ENCODE results near the gene SLC5A10. TPM values are rescaled to one million over a fixed set of nuclear protein-coding genes. Genes with fewer than 3 reads are reported as not detected.

Gene SLC5A10
- total RNA-seq, 1 experiment from 2014 or later, result not detected

GRCh38 chr17:18910881-18911280 lies 41.1 kb upstream of the SLC5A10 start:
- Histone ChIP-seq H3K4me1 (ENCODE audit: control insufficient read depth, insufficient read depth, low read length) (no peaks in the 10 kb centered on the region), H3K36me3 (ENCODE audit: control insufficient read depth, insufficient read depth, low read length) (no peaks in the 10 kb centered on the region; the same call in 1 of the 2 replicates), H3K4me3 (ENCODE audit: low read depth in 2 of 2, low read length in 2 of 2) (no peak overlapping the region), H3K27ac (ENCODE audit: low read length) (no peak overlapping the region), H3K27me3 (ENCODE audit: control insufficient read depth, insufficient read depth, low read length) (no peaks in the 10 kb centered on the region), H3K9me3 (ENCODE audit: control insufficient read depth, insufficient read depth, low read depth, low read length) (no peaks in the 10 kb centered on the region)
- TF ChIP-seq TCF7L2 (IDR thresholded peaks at IDR 0.05; ENCODE audit: low read depth, low read length) (no peak), POLR2AphosphoS5 (IDR thresholded peaks at IDR 0.05; ENCODE audit: low read depth, low read length) (no peak), CTCF (IDR thresholded peaks at IDR 0.05) (no peak), SIN3A (IDR thresholded peaks at IDR 0.05; ENCODE audit: borderline replicate concordance, insufficient read depth, low read depth, low read length) (no peak), REST (IDR thresholded peaks at IDR 0.05; ENCODE audit: insufficient read depth in 1 of 2, low read depth in 2 of 2, low read length in 1 of 2) (no peak)
- CTCF ChIA-PET, result no interaction called here
- no TSS peak for BruUV-seq (replicated peaks)
- in situ Hi-C loops (cut with HindIII; ENCODE audit: low pct_unique_long_range_greater_than_20kb, low sequenced_read_pairs) (no loop called here), intact Hi-C loops (cut with micrococcal nuclease; ENCODE audit: unreplicated experiment) (no loop called here)
- ATAC-seq (no peak), DNase-seq (ENCODE audit: low read depth, low spot score) (no peak)
- POLR2A ChIA-PET, result no interaction called here

- Histone ChIP-seq H3K36me3 (ENCODE audit: control insufficient read depth, insufficient read depth, low read length) (no peaks in the 10 kb centered on the region), H3K27ac (ENCODE audit: low read length) (no peak overlapping the region), H3K27me3 (ENCODE audit: control insufficient read depth, insufficient read depth, low read length) (no peaks in the 10 kb centered on the region), H3K9me3 (ENCODE audit: control insufficient read depth, insufficient read depth, low read depth, low read length) (no peaks in the 10 kb centered on the region), H3K4me3 (ENCODE audit: low read depth in 2 of 2, low read length in 2 of 2) (no peak overlapping the region), H3K4me1 (ENCODE audit: control insufficient read depth, insufficient read depth, low read length) (no peaks in the 10 kb centered on the region)
- ChIA-PET CTCF (no interaction called here), POLR2A (interaction anchor here (0.6 kb wide), 1 partner anchor 71 kb away, joined by 9 read pairs; no protein-coding TSS in a partner anchor)
- no TSS peak for BruUV-seq (replicated peaks)
- in situ Hi-C loops (cut with HindIII; ENCODE audit: low pct_unique_long_range_greater_than_20kb, low sequenced_read_pairs) (no loop called here), intact Hi-C loops (cut with micrococcal nuclease; ENCODE audit: unreplicated experiment) (no loop called here)
- no peak for TF ChIP-seq TCF7L2 (IDR thresholded peaks at IDR 0.05; ENCODE audit: low read depth, low read length)
- TF ChIP-seq REST (IDR thresholded peaks at IDR 0.05; ENCODE audit: insufficient read depth in 1 of 2, low read depth in 2 of 2, low read length in 1 of 2), result no peak
- TF ChIP-seq CTCF (IDR thresholded peaks at IDR 0.05), result no peak
- TF ChIP-seq POLR2AphosphoS5 (IDR thresholded peaks at IDR 0.05; ENCODE audit: low read depth, low read length), result no peak
- TF ChIP-seq SIN3A (IDR thresholded peaks at IDR 0.05; ENCODE audit: borderline replicate concordance, insufficient read depth, low read depth, low read length), result no peak
- no peak for ATAC-seq
- DNase-seq (ENCODE audit: low read depth, low spot score), result no peak
Measured at GRCh38 chr17:18916816-18917500, 35.0 kb upstream of the SLC5A10 start.

All from Panc1 (cell line).